ENCODE results near the gene ZMYM4.

GRCh38 chr1:35379317-35380000 lies 111.0 kb downstream of the ZMYM4 start:
- no peak for TF ChIP-seq CTCF (IDR thresholded peaks at IDR 0.05)
- TF ChIP-seq RCOR1 (IDR thresholded peaks at IDR 0.05; ENCODE audit: low read depth, low read length) = no peak
- TF ChIP-seq BHLHE40 (IDR thresholded peaks at IDR 0.05; ENCODE audit: low read depth, low read length) = no peak
- TF ChIP-seq NR3C1 (IDR thresholded peaks at IDR 0.05) = no peak
- TF ChIP-seq FOSL2 (IDR thresholded peaks at IDR 0.05) = no peak
- no peak for TF ChIP-seq FOSL2 (CRISPR knock-in tag; IDR thresholded peaks at IDR 0.05)
- TF ChIP-seq, protein P1, sequence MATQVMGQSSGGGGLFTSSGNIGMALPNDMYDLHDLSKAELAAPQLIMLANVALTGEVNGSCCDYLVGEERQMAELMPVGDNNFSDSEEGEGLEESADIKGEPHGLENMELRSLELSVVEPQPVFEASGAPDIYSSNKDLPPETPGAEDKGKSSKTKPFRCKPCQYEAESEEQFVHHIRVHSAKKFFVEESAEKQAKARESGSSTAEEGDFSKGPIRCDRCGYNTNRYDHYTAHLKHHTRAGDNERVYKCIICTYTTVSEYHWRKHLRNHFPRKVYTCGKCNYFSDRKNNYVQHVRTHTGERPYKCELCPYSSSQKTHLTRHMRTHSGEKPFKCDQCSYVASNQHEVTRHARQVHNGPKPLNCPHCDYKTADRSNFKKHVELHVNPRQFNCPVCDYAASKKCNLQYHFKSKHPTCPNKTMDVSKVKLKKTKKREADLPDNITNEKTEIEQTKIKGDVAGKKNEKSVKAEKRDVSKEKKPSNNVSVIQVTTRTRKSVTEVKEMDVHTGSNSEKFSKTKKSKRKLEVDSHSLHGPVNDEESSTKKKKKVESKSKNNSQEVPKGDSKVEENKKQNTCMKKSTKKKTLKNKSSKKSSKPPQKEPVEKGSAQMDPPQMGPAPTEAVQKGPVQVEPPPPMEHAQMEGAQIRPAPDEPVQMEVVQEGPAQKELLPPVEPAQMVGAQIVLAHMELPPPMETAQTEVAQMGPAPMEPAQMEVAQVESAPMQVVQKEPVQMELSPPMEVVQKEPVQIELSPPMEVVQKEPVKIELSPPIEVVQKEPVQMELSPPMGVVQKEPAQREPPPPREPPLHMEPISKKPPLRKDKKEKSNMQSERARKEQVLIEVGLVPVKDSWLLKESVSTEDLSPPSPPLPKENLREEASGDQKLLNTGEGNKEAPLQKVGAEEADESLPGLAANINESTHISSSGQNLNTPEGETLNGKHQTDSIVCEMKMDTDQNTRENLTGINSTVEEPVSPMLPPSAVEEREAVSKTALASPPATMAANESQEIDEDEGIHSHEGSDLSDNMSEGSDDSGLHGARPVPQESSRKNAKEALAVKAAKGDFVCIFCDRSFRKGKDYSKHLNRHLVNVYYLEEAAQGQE (IDR thresholded peaks at IDR 0.05) = no peak

Measured in A549 (cell line).